GM18526 (cell line): Measurements from ENCODE around the gene PHF10.

ENCODE experiments used
- POLR2A ChIP-seq: IDR thresholded peaks from 3 replicates; pipeline ENCODE4 v1.6.1; 2011; ENCODE audit not compliant: insufficient read length; ENCODE audit errors: extremely low read depth

Gene PHF10

GRCh38 chr6:169665289-169665688 is 59.0 kb downstream of the PHF10 start:
- no peak for TF ChIP-seq POLR2A

GRCh38 chr6:169664227-169664626 is 60.1 kb downstream of the PHF10 start:
- TF ChIP-seq POLR2A = no peak

GRCh38 chr6:169663468-169663867 is 60.8 kb downstream of the PHF10 start:
- TF ChIP-seq POLR2A = no peak

GRCh38 chr6:169661391-169661756 is 62.9 kb downstream of the PHF10 start:
- no peak for TF ChIP-seq POLR2A

- TF ChIP-seq POLR2A = no peak
These were observed 63.4 kb downstream of the PHF10 start for GRCh38 chr6:169660751-169661390.

GRCh38 chr6:169659820-169660610 is 64.3 kb downstream of the PHF10 start:
- no peak for TF ChIP-seq POLR2A

GRCh38 chr6:169657284-169657610 is 67.1 kb downstream of the PHF10 start:
- no peak for TF ChIP-seq POLR2A

- no peak for TF ChIP-seq POLR2A
These were observed 67.6 kb downstream of the PHF10 start for GRCh38 chr6:169656546-169657283.

- TF ChIP-seq POLR2A = no peak
These were observed 69.5 kb downstream of the PHF10 start for GRCh38 chr6:169654598-169655391.
